NCI-H1048 (cell line): Measurements from ENCODE around the gene NEDD9.

Experiments used
- DNase-seq: peaks from one replicate; lab custom pipeline; 2025; lab: John Stamatoyannopoulos, UW

NEDD9 gene

GRCh38 chr6:11201015-11201414 is 31.5 kb downstream of the NEDD9 start:
- no peak for DNase-seq

DNA sequence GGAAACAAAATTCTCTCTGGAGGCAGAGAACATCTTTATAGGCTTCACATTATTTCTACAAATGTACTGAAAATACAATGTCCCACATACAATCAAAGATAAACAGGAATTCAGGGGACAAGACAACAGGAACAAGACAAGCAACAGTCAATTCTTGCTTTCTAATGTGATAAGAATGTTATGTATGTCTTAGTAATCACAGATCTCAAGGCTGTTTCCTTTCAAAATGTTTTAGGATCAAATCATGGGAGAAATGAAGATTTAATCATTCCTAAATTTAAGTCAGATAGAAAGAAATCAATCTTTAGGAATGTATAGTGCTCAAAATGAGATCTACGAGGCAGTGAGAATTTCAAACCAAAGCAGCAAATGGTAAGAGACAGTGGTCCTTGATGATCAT is 32.1 kb downstream of the NEDD9 start:
- DNase-seq = no peak

DNA sequence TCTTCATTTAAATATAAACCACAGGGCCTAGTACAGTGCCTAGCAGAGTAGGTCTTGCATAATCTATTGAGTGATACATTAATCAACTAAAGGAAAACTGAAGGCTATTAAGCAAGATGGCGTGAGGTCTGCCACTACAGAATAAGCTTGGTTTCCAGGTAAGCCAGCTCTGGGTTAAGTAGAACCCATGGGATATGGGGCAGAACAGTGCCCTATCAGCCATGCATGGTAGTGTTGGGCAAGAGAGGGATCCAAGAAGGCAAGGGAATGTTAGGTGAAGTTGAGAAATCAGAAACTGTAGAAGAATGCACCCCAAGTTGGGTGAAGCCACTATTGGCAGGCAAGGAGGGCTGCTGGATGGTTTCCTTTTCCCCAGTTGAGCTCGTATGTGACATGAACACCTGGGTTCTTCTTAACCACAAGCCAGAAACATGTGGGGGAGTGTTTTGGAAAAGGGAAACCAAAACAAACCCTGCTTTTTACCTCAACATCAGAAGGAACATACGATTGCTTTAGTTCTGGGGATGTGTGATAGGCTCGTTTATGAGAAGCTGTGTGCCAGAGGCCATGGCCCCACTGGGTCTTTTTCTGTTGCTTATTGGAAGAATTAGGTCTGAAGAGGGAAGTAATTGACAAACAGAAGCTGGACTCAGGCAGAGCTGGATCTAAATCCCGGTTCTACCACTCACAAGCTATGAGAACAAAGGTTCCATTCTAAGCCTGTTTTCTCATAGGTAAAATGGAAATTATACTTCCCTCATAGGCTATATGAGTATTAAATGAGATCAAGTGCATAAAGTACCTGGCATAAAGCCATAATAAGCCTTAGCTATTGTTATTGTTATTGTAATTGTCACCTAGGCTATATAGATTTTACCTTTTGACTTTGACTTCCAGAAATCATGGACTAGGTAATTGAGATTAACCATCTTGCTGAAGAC is 33.5 kb downstream of the NEDD9 start:
- no peak for DNase-seq

- DNase-seq = no peak
Observed at GRCh38 chr6:11197850-11198249, 34.6 kb downstream of the NEDD9 start.

GRCh38 chr6:11197175-11197536 is 35.3 kb downstream of the NEDD9 start:
- DNase-seq = no peak

DNA sequence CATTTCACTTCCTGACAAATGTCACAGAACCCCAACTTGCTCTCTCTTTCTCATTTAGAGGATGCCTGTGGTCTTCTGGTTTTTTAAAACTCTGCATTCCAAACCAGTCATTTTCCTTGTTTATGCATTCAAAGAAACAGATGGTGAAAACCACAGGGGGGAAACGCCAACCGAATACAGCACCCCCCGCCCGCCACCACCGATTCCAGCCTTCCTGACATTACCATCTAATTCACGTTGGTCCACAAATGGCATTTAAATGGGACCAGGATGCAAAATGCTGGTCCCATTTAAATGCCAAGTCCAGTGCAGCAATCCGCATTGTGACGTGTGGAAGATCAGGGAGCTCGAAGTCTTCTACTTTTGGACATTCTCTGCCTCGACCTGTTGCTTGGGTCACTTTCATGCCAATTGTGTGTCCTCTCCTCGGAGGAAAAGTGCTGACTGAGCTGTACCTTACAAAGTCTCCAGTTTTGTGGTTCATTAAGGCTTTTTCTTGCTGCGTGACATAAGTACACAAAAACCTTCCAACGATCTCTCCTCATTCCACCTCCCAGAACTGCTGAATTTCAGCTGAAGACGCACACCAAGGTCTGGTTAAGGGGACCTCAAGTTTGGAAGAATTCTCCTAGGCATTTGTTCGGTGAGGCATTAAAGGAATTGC is 35.8 kb downstream of the NEDD9 start:
- no peak for DNase-seq

- DNase-seq = peak; percentile 36
Observed at GRCh38 chr6:11194356-11195218, 37.9 kb downstream of the NEDD9 start.

- no peak for DNase-seq
Observed at GRCh38 chr6:11193434-11193833, 39.0 kb downstream of the NEDD9 start.

DNA sequence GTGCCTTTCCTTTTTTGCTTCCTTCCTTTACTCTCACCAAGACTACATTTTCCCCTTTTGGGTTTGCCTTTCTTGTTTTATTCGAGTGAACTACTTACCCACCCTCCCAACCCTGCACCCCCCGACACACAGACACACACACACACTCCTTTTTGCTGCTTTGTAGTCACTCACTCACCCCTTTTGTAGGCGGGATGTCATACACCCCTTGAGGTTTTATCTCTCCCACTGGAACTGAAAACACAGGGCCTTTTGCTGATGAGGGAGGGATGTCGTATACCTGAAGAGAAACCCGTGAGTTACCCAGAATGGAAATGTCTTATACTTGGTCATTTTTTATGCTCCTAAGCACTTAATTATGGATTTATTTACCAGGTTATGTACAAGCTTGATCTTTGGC is 40.3 kb downstream of the NEDD9 start:
- DNase-seq = no peak

DNA sequence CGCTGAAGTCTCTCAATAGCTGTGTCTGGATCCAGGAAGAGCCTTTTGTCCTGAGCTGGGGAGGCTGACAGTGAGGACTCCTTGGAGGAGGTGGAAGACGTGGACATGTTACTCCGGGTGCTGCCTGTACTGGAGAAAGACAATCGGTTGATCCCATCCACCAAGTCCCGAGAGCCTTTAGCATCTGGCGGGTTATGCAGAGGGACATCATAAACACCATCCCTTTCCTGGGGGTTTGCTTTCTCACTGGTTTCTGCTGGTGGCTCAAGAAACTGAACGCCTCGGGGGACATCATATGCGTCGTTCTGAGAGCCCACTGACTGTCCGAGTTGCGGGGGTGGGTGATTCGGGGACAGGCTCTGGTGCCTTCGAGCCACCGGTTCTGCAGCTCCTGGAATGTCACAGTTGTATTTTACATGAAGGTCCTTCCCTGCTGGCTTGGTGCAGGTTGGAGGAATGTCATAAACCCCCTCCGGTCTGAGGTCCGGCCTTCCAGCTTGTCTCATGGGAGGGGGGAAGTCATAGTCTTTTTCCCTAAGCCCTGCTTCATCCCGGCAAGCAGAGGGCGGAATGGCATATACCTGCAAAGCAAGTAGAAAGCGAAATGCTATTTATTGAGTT is 41.7 kb downstream of the NEDD9 start:
- no peak for DNase-seq

GRCh38 chr6:11189865-11190624 is 42.4 kb downstream of the NEDD9 start:
- DNase-seq = no peak

GRCh38 chr6:11188161-11188915 is 44.1 kb downstream of the NEDD9 start:
- DNase-seq = no peak

GRCh38 chr6:11187301-11187700 is 45.2 kb downstream of the NEDD9 start:
- DNase-seq = no peak

DNA sequence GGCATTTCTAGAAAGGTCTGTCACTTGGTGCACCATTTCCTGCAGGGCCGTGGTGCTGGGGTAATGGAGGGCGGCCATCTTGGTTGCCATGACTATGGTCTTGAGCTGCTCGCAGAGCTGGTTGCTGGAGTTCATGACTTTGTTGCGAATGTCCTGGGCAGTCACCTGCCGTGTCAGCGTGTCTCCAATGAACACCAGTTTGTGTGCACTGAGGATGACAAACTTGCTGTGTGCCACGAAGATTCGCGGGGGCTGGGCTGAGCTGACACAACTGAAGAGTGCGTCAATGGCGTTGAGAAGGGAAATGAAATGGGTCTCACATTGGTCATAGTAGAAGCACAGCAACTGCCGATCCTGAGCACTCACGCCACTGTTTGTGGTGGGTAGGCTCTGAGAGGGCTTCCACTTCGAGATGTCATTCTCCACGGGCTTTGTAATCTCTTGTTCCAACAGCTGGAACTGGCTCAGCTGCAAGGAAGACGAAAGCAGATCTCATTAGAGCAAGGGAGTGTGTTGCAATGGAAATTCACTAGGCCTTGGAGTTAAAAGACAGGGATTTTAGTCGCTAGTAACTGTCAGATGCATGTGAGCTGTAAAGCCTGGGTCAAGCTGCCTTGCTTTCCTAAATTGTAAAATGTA is 47.1 kb downstream of the NEDD9 start:
- DNase-seq = no peak

- no peak for DNase-seq
Observed at GRCh38 chr6:11183761-11184362, 48.6 kb downstream of the NEDD9 start.

- DNase-seq = no peak
Observed at GRCh38 chr6:11181478-11182136, 50.9 kb downstream of the NEDD9 start.

GRCh38 chr6:11179419-11180202 is 52.9 kb downstream of the NEDD9 start:
- no peak for DNase-seq

DNA sequence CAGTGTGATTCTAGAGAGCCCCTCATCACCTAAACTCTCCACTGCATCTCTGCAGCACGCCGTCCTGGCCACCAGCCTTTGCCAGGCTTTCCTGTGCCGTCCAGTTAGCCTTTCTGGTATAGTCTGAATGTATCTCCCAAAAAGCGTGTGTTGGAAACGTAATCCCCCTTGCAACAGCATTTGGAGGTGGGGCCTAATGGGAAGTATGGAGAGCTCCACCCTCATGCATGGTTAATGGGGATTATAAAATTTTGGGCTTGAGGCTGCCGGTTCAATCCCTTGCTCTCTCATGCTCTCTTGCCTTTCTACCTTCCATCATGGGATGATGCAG is 53.4 kb downstream of the NEDD9 start:
- no peak for DNase-seq
